Stimulated activated CD8-positive, alpha-beta memory T cell treated with anti-CD3 and anti-CD28 coated beads, Interleukin-15, amount 100 ng/mL, for 1 hour (primary cell): Measurements from ENCODE around the gene IL23R.

ENCODE experiments used
- DNase-seq: peaks from one replicate; pipeline ENCODE4 v3.0.0-alpha.2; 2020; ENCODE audit warnings: low read depth

The IL23R gene

GRCh38 chr1:67307251-67308060, 141.2 kb downstream of the IL23R start, which contains the start of gene IL12RB2:
Gene IL12RB2, plus strand, starts transcription at chr1:67307873. Its CDS starts 12,496 bp downstream, at chr1:67320369.
- DNase-seq: no peak

- no peak for DNase-seq
Observed at GRCh38 chr1:67308136-67308535, 141.9 kb downstream of the IL23R start.
